Activated effector memory CD4-positive, alpha-beta T cell treated with Interleukin-2 at 50 U/mL for 16 hours (primary cell): ENCODE data around the gene DOCK8.
"Not testable (repeated sequence)": the region's sequence is repeated elsewhere in the genome, so short reads cannot be mapped to it uniquely, and the experiment has no call there.

Experiments
- DNase-seq: peaks from one replicate; pipeline ENCODE4 v3.0.0-alpha.2; 2020

The DOCK8 gene

GRCh38 chr9:373759-374206, 159.1 kb downstream of the DOCK8 start:
- DNase-seq = no peak

- no peak for DNase-seq
Observed at GRCh38 chr9:374736-375135, 160.1 kb downstream of the DOCK8 start.

- no peak for DNase-seq
Observed at GRCh38 chr9:376115-376514, 161.4 kb downstream of the DOCK8 start.

- no peak for DNase-seq
Observed at GRCh38 chr9:378263-378662, 163.6 kb downstream of the DOCK8 start.

DNA sequence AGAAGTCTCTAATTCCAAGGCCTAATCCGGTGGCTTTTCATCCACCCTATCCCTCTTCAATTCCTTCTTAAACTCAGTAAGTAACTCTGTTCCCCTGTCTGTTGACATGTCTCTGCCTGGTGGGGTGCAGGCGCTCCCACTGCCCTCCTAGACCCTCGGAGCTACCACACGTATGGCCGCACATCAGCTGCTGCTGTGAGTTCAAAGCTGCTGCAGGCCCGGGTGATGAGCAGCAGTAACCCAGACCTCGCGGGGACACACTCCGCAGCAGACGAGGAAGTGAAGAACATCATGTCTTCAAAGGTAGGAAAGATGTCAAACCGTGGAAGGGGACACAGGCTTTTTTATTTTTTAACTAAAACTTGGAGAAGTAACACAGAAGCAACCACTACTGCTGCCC, 167.7 kb downstream of the DOCK8 start:
- no peak for DNase-seq

DNA sequence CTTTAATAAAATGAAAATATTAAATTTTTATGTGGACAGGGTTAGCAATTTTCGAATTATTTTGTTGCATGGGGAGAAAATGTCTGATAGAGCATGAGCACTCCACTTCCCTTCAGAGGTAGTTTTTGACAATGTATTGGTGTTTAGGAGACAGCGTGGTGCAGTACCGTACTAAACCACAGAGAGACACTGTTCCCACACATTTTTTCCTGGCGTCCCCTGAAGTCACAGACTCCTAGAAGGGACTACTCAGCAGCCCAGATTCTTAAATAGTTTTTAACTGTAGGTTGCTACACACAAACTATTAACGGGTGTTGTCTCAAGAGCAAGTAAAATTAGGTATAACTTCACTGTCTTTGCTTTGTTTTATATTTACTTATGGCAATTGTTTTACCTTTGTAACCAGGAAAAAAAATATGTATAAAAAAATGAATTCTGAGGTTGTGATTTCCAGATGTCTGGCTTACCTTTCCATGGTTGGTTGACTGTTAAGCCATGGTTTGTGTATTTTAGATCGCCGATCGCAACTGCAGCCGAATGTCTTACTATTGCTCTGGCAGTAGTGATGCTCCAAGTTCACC, 171.2 kb downstream of the DOCK8 start:
- DNase-seq = no peak

GRCh38 chr9:389159-389558, 174.5 kb downstream of the DOCK8 start:
- no peak for DNase-seq

- DNase-seq = no peak
Observed at GRCh38 chr9:389758-390157, 175.1 kb downstream of the DOCK8 start.

- DNase-seq = no peak
Observed at GRCh38 chr9:392077-392804, 177.6 kb downstream of the DOCK8 start.

- no peak for DNase-seq
Observed at GRCh38 chr9:394347-395052, 179.8 kb downstream of the DOCK8 start.

GRCh38 chr9:396396-396795, 181.7 kb downstream of the DOCK8 start:
- no peak for DNase-seq

GRCh38 chr9:398085-398484, 183.4 kb downstream of the DOCK8 start:
- DNase-seq = no peak

DNA sequence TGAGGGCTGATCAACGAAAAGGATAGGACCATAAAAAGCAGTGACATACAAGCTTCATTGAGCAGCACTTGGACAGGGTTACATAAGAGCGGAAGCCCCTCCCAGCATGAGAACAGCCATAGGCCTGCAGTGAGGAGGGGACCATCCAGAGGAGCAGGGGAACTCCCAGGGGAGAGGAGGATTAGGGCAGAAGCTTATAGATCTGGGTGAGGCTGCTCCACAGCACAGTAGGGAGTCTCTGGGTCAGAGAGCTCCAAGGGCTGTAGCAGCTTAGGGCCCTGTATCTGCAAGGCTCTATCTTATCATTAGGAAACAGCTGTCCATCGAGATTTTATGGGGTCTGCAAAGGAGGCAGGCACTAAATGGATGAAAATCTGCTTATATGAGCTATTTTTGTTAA, 186.6 kb downstream of the DOCK8 start:
- DNase-seq = no peak

GRCh38 chr9:404234-404633, 189.6 kb downstream of the DOCK8 start:
- no peak for DNase-seq

- DNase-seq = no peak
Observed at GRCh38 chr9:405341-405740, 190.7 kb downstream of the DOCK8 start.

GRCh38 chr9:406886-407654, 192.4 kb downstream of the DOCK8 start:
- DNase-seq = no peak

DNA sequence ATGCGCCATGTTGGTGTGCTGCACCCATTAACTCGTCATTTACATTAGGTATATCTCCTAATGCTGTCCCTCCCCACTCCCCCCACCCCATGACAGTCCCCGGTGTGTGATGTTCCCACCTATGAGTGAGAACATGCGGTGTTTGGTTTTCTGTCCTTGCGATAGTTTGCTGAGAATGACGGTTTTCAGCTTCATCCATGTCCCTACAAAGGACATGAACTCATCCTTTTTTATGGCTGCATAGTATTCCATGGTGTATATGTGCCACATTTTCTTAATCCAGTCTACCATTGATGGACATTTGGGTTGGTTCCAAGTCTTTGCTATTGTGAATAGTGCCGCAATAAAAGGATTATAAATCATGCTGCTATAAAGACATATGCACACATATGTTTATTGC, 195.0 kb downstream of the DOCK8 start:
- not testable (repeated sequence) for DNase-seq

DNA sequence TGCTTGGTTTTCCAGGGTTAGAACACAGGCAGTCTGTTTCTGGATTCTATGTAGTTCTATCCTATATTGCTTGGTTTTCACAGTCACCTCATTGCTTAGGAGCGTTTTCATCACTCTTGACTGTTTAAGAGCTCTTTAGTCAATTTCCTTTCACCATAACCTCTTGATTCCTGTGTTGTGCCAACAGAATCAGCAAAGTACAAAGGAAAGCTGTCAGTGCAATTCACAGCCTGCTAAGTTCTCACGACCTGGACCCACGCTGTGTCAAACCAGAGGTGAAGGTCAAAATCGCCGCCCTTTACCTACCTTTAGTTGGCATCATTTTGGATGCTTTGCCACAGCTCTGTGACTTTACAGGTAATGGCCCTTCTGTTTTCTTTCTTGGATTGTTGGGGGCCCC, 199.9 kb downstream of the DOCK8 start:
- no peak for DNase-seq

DNA sequence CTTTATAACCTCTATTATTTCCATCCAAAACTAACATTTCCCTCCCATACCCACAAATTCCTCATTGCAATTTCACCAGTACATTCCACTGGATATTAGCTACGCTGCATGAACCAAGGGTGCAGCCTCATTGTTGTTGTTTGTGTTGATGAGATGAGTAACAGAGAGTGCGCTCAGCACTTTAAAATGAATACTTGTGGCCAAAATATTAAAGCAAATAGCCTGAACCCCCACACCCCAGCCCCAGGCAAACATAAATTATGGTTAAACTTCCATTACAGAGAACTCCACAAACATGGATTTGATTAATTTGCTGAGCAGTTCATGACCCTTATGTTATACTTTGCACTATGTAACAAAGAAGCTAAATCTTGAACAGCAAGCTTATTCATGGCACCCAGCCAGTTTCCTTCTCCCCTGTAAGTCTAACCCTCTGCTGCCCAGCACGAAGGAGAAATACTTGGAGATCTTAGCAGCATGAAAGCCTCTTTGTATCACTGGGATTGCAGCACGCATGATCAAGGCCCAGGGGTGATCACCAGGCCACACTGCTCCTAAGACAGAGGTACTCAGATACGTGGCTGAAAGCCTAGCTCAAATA, 205.0 kb downstream of the DOCK8 start:
- DNase-seq = no peak

- DNase-seq = no peak
Observed at GRCh38 chr9:421896-422295, 207.2 kb downstream of the DOCK8 start.

DNA sequence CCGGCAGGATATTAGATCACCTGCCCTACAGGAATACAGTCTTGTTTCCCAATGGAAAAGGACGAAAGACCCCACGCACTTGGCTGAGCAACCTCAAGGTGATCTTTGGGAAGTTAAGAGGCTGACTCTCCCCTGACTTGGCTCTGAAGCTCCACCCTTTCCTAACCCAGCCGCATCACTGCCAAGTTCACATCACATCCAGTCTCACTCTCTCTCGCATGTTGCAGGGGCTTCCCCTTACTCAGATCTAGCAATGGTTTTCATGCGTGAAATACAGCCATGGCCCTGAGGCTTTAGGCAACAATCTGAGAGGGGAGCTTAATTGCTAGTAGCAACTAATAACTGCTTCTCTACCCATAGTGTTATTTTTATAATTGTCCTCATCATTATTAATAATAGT, 211.6 kb downstream of the DOCK8 start:
- DNase-seq = no peak

DNA sequence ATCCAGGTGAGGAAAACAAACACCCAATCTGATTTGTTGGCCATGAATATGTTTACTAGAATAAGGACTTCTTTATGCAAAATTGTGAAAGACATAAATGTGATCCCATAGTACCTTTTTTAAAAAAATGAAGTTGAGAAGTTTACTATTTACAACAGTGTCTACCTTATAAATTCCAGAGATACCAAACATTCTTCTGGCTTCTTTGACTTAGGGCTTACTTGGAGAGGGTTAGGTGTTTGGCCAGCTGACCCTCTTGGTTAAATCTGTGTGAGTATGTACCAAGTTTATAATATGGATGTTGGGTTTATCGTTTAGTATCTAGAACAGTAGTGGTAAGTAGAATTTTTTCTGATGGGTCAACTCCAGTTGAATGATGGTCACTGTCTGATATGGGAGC, 212.3 kb downstream of the DOCK8 start:
- no peak for DNase-seq

- DNase-seq = no peak
Observed at GRCh38 chr9:431701-432100, 217.0 kb downstream of the DOCK8 start.
